Body of pancreas (tissue), 4 donors: ENCODE results near the gene KLHL13. TPM values are rescaled to one million over a fixed set of nuclear protein-coding genes. Genes with fewer than 3 reads are reported as not detected.

Experiments
- ATAC-seq: fragments of 150-250 bp; one replicate; pipeline ENCODE4 v1.9.1; 2016
- DNase-seq, 4 donors: peaks; one replicate each; pipeline ENCODE4 v3.0.0-alpha.2; 2019
- H3K27ac ChIP-seq, 4 donors: fragments of 200-600 bp; sonication (generic); 1 replicate in 3 of 4; 2 replicates in 1 of 4; pipeline versions ENCODE4 v1.5.1 to v1.6.1; 2016 to 2019; ENCODE audit warnings: mild to moderate bottlenecking in 1 of 4, mixed read lengths in 1 of 4, moderate library complexity in 1 of 4
- H3K27me3 ChIP-seq, 2 donors: fragments of 200-600 bp; sonication (generic); one replicate each; pipeline ENCODE4 v1.6.0; 2016; ENCODE audit warnings: mild to moderate bottlenecking in 1 of 2
- H3K36me3 ChIP-seq, 2 donors: fragments of 200-600 bp; sonication (generic); replicated peaks in 1 of 2; 2 replicates each; pipeline ENCODE4 v1.5.1; 2016; ENCODE audit warnings: low read depth in 2 of 2; ENCODE audit not compliant: insufficient read depth in 1 of 2
- H3K4me1 ChIP-seq: fragments of 200-600 bp; sonication (generic); one replicate; pipeline ENCODE4 v1.6.0; 2016
- H3K4me3 ChIP-seq, 2 donors: fragments of 200-600 bp; sonication (generic); 1 replicate in 1 of 2; 2 replicates in 1 of 2; pipeline ENCODE4 v1.5.1; 2016 to 2019
- H3K9me3 ChIP-seq, 3 donors: fragments of 200-600 bp; sonication (generic); 1 replicate in 2 of 3; 2 replicates in 1 of 3; pipeline ENCODE4 v1.5.1; 2016
- POLR2A ChIP-seq, 3 donors: fragments of 450-650 bp; IDR thresholded peaks; one replicate each; pipeline ENCODE4 v1.6.1; 2016; ENCODE audit warnings: antibody characterized with exemption in 3 of 3, mild to moderate bottlenecking in 2 of 3
- WGBS, 2 donors: methylation state at CpG; one replicate each; pipeline ENCODE4 v1.1.5; 2017; 5-methylcytosine and 5-hydroxymethylcytosine counted together
- intact Hi-C: fragments of 100-400 bp; cut with DNase I; formaldehyde crosslinking; loops from one replicate; pipeline ENCODE4 v1.15.1; 2023
- total RNA-seq, 2 donors: library from RNA; depleted of rRNA; stranded (reverse); fragments of >200 nt; gene quantifications; one replicate each; pipeline ENCODE4 v1.1.0, GENCODE V29; 2016
- TF ChIP-seq, protein P1 (sequence below), 7 experiments: fragments of 450-650 bp in 4 of 7; fragments of 200-600 bp in 3 of 7; sonication (generic) in 3 of 7; IDR thresholded peaks; one replicate each; pipeline ENCODE4 v1.5.1; 2016 to 2019; ENCODE audit warnings: antibody characterized with exemption in 7 of 7

KLHL13 gene
- total RNA-seq, 2 donors from 2014 or later: 3.0 to 3.4 TPM

- intact Hi-C loops: no loop called here
- DNase-seq: no peak
- Histone ChIP-seq H3K36me3 (no peaks in the 10 kb centered on the region), H3K4me3 (no peak overlapping the region), H3K27ac (no peak overlapping the region), H3K27me3 (no peaks in the 10 kb centered on the region), H3K4me1 (no peaks in the 10 kb centered on the region), H3K9me3 (no peaks in the 10 kb centered on the region)
- no peak for ATAC-seq
- WGBS, 2 donors: 90 to 100% methylated on average over 1 of the region's 1 CpG
- TF ChIP-seq, protein P1, sequence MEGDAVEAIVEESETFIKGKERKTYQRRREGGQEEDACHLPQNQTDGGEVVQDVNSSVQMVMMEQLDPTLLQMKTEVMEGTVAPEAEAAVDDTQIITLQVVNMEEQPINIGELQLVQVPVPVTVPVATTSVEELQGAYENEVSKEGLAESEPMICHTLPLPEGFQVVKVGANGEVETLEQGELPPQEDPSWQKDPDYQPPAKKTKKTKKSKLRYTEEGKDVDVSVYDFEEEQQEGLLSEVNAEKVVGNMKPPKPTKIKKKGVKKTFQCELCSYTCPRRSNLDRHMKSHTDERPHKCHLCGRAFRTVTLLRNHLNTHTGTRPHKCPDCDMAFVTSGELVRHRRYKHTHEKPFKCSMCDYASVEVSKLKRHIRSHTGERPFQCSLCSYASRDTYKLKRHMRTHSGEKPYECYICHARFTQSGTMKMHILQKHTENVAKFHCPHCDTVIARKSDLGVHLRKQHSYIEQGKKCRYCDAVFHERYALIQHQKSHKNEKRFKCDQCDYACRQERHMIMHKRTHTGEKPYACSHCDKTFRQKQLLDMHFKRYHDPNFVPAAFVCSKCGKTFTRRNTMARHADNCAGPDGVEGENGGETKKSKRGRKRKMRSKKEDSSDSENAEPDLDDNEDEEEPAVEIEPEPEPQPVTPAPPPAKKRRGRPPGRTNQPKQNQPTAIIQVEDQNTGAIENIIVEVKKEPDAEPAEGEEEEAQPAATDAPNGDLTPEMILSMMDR (IDR thresholded peaks at IDR 0.05): no peak
- no peak for TF ChIP-seq POLR2A (IDR thresholded peaks at IDR 0.05)
These were observed 66.9 kb downstream of the KLHL13 start for GRCh38 chrX:118049713-118050112.

GRCh38 chrX:118047446-118048186 lies 69.0 kb downstream of the KLHL13 start:
- DNase-seq: no peak
- H3K27me3 ChIP-seq: no peaks in the 10 kb centered on the region
- no peaks in the 10 kb centered on the region for H3K36me3 ChIP-seq
- H3K9me3 ChIP-seq: no peaks in the 10 kb centered on the region
- no peak for TF ChIP-seq POLR2A (IDR thresholded peaks at IDR 0.05)
- TF ChIP-seq, protein P1 (IDR thresholded peaks at IDR 0.05): no peak
- H3K4me1 ChIP-seq: no peaks in the 10 kb centered on the region
- H3K27ac ChIP-seq: no peak overlapping the region
- no peak for ATAC-seq
- intact Hi-C loops: no loop called here
- no peak overlapping the region for H3K4me3 ChIP-seq
- 52 to 74% methylated on average over 4 of the region's 4 CpGs for WGBS, 2 donors

- Histone ChIP-seq H3K27me3 (no peaks in the 10 kb centered on the region), H3K4me1 (no peaks in the 10 kb centered on the region), H3K4me3 (no peak overlapping the region), H3K9me3 (no peaks in the 10 kb centered on the region), H3K27ac (no peak overlapping the region), H3K36me3 (no peaks in the 10 kb centered on the region)
- intact Hi-C loops: no loop called here
- no peak for ATAC-seq
- 100% methylated on average over 1 of the region's 1 CpG; no CpG with 5 or more reads in 1 of the 2 donors for WGBS, 2 donors
- no peak for TF ChIP-seq POLR2A (IDR thresholded peaks at IDR 0.05)
- TF ChIP-seq, protein P1 (IDR thresholded peaks at IDR 0.05): no peak
- DNase-seq: no peak
These were observed 77.0 kb downstream of the KLHL13 start for GRCh38 chrX:118039591-118039990.

GRCh38 chrX:118038614-118039365 lies 77.8 kb downstream of the KLHL13 start:
- ATAC-seq (no peak), DNase-seq (no peak)
- H3K9me3 ChIP-seq: no peaks in the 10 kb centered on the region
- WGBS, 2 donors: 90% methylated on average over 3 of the region's 3 CpGs; no CpG with 5 or more reads in 1 of the 2 donors
- intact Hi-C loops: no loop called here
- H3K36me3 ChIP-seq: no peaks in the 10 kb centered on the region
- H3K27ac ChIP-seq: no peak overlapping the region
- TF ChIP-seq POLR2A (IDR thresholded peaks at IDR 0.05): no peak
- TF ChIP-seq, protein P1 (IDR thresholded peaks at IDR 0.05): no peak
- no peaks in the 10 kb centered on the region for H3K27me3 ChIP-seq
- H3K4me3 ChIP-seq: no peak overlapping the region
- no peaks in the 10 kb centered on the region for H3K4me1 ChIP-seq
